ENCODE measurements around the gene CIAPIN1.

DNA sequence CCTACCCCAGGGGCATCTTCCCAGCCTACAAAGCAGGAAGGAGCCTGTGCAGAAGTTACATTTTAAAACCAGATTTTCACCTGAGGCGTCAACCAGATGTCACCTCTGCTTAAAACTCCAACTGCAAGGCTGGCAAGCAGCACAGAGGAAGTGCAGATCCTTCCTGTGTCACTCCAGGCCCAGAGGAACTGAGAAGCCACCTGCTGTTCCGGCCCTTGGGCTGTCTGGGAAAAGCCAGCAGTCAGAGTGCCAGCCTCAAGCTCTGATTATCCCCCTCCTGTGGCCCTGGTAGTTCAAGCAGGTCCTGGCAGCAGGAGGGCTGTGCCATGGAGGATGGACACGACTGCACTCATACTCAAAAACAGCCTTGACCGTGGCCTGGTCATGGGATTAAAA, 25.5 kb upstream of the CIAPIN1 start:
- TF ChIP-seq, protein P1, sequence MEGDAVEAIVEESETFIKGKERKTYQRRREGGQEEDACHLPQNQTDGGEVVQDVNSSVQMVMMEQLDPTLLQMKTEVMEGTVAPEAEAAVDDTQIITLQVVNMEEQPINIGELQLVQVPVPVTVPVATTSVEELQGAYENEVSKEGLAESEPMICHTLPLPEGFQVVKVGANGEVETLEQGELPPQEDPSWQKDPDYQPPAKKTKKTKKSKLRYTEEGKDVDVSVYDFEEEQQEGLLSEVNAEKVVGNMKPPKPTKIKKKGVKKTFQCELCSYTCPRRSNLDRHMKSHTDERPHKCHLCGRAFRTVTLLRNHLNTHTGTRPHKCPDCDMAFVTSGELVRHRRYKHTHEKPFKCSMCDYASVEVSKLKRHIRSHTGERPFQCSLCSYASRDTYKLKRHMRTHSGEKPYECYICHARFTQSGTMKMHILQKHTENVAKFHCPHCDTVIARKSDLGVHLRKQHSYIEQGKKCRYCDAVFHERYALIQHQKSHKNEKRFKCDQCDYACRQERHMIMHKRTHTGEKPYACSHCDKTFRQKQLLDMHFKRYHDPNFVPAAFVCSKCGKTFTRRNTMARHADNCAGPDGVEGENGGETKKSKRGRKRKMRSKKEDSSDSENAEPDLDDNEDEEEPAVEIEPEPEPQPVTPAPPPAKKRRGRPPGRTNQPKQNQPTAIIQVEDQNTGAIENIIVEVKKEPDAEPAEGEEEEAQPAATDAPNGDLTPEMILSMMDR (conservative IDR thresholded peaks at IDR 0.05 in 1 of 2, IDR thresholded peaks at IDR 0.05 in 1 of 2; ENCODE audit: extremely low read depth in 1 of 2, insufficient read depth in 1 of 2, low read depth in 1 of 2, low read length in 2 of 2), result no peak
- TF ChIP-seq EZH2 (IDR thresholded peaks at IDR 0.05; ENCODE audit: borderline replicate concordance, low read length), result no peak

Measured in mammary epithelial cell (primary cell).